Measurements from ENCODE around the gene C19orf85. TPM values are rescaled to one million over a fixed set of nuclear protein-coding genes. Genes with fewer than 3 reads are reported as not detected.

The C19orf85 gene
- total RNA-seq, 1 experiment from 2014 or later = not detected

GRCh38 chr19:55461259-55461973 is 3.1 kb downstream of the C19orf85 start, which contains the start of gene ISOC2:
ISOC2 (minus strand) TSS chr19:55461642; CDS start chr19:55456486, 5,156 bp downstream.
- DNase-seq (ENCODE audit: low read depth, low spot score) (peak; percentile 98), ATAC-seq (peak; percentile 96)
- no TSS peak for BruUV-seq (replicated peaks)
- Histone ChIP-seq H3K4me3 (ENCODE audit: low read depth in 2 of 2, low read length in 2 of 2) (peak within 1 kb of the TSS; percentile 91 to 92), H3K4me1 (ENCODE audit: control insufficient read depth, insufficient read depth, low read length) (peaks cover 15% of the 10 kb centered on the region), H3K27me3 (ENCODE audit: control insufficient read depth, insufficient read depth, low read length) (no peaks in the 10 kb centered on the region), H3K9me3 (ENCODE audit: control insufficient read depth, insufficient read depth, low read depth, low read length) (no peaks in the 10 kb centered on the region), H3K27ac (ENCODE audit: low read length) (peak within 1 kb of the TSS; percentile 92), H3K36me3 (ENCODE audit: control insufficient read depth, insufficient read depth, low read length) (no peaks in the 10 kb centered on the region)
- TF ChIP-seq CTCF (IDR thresholded peaks at IDR 0.05) (no peak), TCF7L2 (IDR thresholded peaks at IDR 0.05; ENCODE audit: low read depth, low read length) (peak; percentile 53; the same call in 1 of the 2 replicates), SIN3A (IDR thresholded peaks at IDR 0.05; ENCODE audit: borderline replicate concordance, insufficient read depth, low read depth, low read length) (peak; percentile 61; the same call in 1 of the 2 replicates), POLR2AphosphoS5 (IDR thresholded peaks at IDR 0.05; ENCODE audit: low read depth, low read length) (peak; percentile 85)
- TF ChIP-seq, protein P1, sequence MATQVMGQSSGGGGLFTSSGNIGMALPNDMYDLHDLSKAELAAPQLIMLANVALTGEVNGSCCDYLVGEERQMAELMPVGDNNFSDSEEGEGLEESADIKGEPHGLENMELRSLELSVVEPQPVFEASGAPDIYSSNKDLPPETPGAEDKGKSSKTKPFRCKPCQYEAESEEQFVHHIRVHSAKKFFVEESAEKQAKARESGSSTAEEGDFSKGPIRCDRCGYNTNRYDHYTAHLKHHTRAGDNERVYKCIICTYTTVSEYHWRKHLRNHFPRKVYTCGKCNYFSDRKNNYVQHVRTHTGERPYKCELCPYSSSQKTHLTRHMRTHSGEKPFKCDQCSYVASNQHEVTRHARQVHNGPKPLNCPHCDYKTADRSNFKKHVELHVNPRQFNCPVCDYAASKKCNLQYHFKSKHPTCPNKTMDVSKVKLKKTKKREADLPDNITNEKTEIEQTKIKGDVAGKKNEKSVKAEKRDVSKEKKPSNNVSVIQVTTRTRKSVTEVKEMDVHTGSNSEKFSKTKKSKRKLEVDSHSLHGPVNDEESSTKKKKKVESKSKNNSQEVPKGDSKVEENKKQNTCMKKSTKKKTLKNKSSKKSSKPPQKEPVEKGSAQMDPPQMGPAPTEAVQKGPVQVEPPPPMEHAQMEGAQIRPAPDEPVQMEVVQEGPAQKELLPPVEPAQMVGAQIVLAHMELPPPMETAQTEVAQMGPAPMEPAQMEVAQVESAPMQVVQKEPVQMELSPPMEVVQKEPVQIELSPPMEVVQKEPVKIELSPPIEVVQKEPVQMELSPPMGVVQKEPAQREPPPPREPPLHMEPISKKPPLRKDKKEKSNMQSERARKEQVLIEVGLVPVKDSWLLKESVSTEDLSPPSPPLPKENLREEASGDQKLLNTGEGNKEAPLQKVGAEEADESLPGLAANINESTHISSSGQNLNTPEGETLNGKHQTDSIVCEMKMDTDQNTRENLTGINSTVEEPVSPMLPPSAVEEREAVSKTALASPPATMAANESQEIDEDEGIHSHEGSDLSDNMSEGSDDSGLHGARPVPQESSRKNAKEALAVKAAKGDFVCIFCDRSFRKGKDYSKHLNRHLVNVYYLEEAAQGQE (IDR thresholded peaks at IDR 0.05; ENCODE audit: insufficient read depth in 1 of 2, low read depth in 2 of 2, low read length in 1 of 2) = 0 out of 4 replicates have a peak, but pooled peaks of 1 of the 2 experiments have one; percentile 19
- POLR2A ChIA-PET = interaction anchor here (0.8 to 1.0 kb wide), 3 partner anchors 12 to 47 kb away, joined by 3 to 6 read pairs (median 3); no protein-coding TSS in a partner anchor
- in situ Hi-C loops (cut with HindIII; ENCODE audit: low pct_unique_long_range_greater_than_20kb, low sequenced_read_pairs) (no loop called here), intact Hi-C loops (cut with micrococcal nuclease; ENCODE audit: unreplicated experiment) (no loop called here)
- CTCF ChIA-PET = interaction anchor here (0.6 to 1.3 kb wide), 2 partner anchors 10 to 43 kb away, joined by 3 to 10 read pairs; no protein-coding TSS in a partner anchor

- no TSS peak for BruUV-seq (replicated peaks)
- DNase-seq (ENCODE audit: low read depth, low spot score) (no peak), ATAC-seq (peak; percentile 70)
- Histone ChIP-seq H3K4me3 (ENCODE audit: low read depth in 2 of 2, low read length in 2 of 2) (peak overlapping the region; percentile 91 to 92), H3K4me1 (ENCODE audit: control insufficient read depth, insufficient read depth, low read length) (peaks cover 15% of the 10 kb centered on the region), H3K36me3 (ENCODE audit: control insufficient read depth, insufficient read depth, low read length) (no peaks in the 10 kb centered on the region), H3K27ac (ENCODE audit: low read length) (peak overlapping the region; percentile 92), H3K27me3 (ENCODE audit: control insufficient read depth, insufficient read depth, low read length) (no peaks in the 10 kb centered on the region), H3K9me3 (ENCODE audit: control insufficient read depth, insufficient read depth, low read depth, low read length) (no peaks in the 10 kb centered on the region)
- ChIA-PET CTCF (no interaction called here), POLR2A (no interaction called here)
- intact Hi-C loops (cut with micrococcal nuclease; ENCODE audit: unreplicated experiment) (no loop called here), in situ Hi-C loops (cut with HindIII; ENCODE audit: low pct_unique_long_range_greater_than_20kb, low sequenced_read_pairs) (no loop called here)
- TF ChIP-seq, protein P1 (IDR thresholded peaks at IDR 0.05; ENCODE audit: insufficient read depth in 1 of 2, low read depth in 2 of 2, low read length in 1 of 2) = no peak
- TF ChIP-seq SIN3A (IDR thresholded peaks at IDR 0.05; ENCODE audit: borderline replicate concordance, insufficient read depth, low read depth, low read length) = 0 out of 2 replicates have a peak, but pooled peaks have one; percentile 82
Observed at GRCh38 chr19:55460670-55461258, 3.8 kb downstream of the C19orf85 start.
